Measurements from ENCODE around the gene TANC1. TPM values are rescaled to one million over a fixed set of nuclear protein-coding genes. Genes with fewer than 3 reads are reported as not detected.

The TANC1 gene
- total RNA-seq (2014; rRNA removed): 9.3 and 12.4 TPM in 2 replicates
- 7.0 TPM for polyA plus RNA-seq (2012)

DNA sequence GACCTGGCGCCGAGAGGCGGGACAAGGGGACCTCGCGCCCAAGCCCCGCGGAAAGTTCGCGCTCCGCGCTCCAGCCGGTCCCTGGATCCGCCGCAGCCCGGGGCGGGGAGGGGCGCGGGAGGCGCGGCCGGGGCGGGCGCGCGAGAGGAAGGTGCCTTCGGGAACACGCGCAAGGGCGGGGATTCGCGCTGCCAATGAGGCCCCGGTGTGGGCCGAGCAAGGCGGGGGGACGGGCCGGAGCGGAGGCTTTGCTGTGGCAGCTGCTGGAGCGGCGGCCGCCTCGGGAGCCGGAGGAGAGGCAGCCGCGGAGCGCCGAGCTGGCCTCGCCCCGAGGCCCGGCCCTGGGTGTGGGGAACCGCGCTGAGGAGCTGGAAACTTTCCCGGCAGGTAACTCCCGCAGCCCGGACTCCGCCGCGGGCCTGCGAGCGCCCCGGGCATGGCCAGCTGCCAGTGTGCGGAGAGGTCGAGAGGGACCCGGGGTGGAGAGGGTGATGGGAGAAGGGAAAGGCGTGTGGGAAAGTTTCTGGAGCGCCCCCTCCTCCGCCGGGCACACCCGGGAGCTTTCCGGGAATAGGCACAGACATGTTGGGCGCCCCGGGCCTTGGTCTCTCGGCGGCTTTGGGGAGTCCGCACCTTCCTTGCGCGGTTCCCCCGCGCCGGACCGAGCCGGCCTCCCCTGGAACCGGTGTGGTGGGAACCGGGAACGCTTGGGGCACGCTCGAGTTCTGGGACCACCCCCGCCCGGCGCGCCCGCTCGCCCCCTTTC lies at the start of gene TANC1:
Gene TANC1, plus strand, starts transcription at position 245 of the 766 bp plus-strand sequence. CDS start 97,271 bp downstream, outside the sequence.
- peak; percentile 91 for DNase-seq (ENCODE audit: low read depth)

DNA sequence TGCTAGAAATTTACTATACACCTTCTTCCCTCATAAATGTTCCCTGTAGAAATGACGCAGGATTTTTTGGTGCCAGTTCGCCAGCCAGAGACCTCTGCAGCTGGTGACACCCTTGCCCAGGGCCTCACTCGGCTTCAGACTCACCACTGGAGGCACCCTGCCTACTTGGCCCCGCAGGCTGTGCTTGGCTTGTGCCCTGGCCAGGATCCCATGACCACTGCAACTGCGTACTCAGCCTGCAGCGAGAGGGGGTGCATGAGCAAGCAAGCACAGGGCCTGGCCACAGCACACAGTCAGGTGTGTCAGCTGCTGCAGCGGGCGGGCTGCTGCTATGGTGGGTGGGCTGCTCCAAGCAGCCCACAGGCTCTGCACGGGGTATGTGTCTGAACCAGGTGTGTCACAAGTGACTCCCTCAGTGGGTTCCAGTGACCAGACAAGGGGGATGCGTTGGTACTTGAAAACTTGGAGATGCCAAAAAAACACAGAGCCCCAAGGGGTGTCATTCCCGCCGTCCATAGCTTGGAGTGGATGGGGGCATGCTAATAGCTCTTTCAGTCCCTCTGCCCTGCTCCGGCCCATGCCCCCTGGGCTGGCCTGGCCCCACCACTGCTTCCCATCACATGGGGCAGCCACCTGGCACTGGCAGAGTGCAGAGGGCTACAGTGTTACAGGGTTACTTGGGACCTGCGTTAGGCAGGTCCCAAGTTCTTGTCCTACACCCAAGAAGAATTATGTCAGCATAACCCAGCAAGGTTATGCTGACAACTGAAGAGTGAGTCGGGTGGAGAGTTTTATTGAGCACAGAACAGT lies 46.6 kb upstream of the TANC1 start:
- no peak for DNase-seq (ENCODE audit: low read depth)

DNA sequence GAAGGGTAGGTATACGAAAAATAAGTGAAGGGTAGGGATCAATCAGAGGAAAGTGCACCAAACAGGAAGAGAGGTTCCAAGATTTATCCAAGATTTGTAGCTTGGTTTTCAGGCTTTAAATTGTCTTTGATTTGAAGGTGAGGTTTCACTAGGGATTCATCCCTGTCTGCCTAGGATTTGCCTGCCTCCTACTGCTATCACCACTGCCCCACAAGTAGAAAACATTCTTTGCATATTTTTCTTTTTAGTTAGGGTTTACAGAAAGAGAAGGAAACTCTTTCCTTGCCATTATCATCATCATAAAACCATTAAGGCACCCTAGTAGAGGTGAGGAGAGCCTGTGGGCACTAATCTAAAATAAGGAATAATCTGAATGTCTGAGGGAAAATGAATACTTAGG lies 45.8 kb upstream of the TANC1 start:
- DNase-seq (ENCODE audit: low read depth): no peak

DNA sequence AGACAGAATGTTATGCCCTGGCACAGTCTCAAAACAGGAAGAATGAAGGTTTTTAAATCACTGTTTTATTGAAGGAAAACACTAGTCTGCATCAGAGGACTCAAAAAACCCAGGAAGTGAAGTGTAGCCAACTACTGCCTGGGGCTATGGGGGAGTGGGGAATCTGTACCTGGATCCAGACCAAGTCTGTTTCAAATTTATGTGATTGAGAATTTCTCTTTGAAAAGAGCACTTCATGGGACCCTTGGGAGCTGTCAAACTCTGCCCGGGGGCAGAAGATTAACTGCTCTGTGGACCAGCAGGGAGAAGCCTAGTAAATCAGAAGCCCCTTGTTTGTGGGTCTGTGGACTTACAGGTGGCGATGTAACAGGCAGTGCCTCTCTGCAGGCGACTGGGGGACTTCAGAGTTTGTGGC lies 45.3 kb upstream of the TANC1 start:
- DNase-seq (ENCODE audit: low read depth): no peak

DNA sequence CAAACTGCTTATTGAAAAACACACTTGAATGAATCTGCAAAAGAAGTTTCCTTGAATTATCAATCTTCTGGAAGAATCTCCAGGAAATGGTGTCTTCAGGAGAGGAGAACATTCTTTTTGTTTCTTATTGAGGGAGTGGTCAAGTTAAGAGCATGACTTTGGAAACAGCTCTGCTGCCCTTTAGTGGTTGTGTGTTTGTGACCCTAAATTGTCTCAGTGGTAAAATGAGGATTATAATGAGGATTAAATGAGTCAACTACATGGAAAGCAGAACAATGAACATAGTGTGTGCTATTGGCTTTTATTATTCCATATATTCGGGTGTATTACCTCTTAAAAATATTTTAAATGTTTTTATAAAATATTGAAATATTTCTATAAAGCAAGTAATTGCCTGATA lies 44.8 kb upstream of the TANC1 start:
- DNase-seq (ENCODE audit: low read depth): peak; percentile 34

DNA sequence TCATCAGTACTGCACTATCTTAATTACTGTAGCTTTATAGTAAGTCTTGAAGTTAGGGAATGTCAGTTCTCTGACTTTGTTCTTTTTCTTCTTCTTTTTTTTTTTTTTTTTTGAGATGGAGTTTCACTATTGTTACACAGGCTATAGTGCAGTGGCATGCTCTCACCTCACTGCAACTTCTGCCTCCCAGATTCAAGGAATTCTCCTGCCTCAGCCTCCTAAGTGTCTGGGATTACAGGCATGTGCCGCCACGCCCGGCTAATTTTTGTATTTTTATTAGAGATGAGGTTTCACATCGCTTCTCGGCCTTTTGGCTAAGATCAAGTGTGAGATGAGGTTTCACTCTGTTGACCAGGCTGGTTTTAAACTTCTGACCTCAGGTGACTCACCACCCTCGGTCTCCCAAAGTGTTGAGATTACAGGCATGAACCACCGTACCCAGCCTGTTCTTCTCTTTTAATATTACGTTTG lies 41.9 kb upstream of the TANC1 start:
- peak; percentile 87 for DNase-seq (ENCODE audit: low read depth)

DNA sequence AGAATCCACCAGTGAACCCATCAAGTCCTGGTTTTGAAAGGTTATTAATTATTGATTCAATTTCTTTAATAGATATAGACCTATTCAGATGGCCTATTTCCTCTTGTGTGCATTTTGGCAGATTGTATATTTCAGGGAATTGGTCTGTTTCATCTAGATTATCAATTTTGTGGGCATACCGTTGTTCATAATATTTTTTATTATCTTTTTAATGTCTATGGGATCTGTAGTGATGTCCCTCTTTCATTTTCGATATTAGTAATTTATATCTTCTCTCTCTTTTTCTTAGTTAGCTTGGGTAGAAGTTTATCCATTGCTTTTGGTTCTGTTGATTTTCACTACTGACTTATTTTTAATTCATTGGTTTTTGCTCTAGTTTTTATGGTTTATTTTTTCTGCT lies 39.9 kb upstream of the TANC1 start:
- DNase-seq (ENCODE audit: low read depth): no peak

DNA sequence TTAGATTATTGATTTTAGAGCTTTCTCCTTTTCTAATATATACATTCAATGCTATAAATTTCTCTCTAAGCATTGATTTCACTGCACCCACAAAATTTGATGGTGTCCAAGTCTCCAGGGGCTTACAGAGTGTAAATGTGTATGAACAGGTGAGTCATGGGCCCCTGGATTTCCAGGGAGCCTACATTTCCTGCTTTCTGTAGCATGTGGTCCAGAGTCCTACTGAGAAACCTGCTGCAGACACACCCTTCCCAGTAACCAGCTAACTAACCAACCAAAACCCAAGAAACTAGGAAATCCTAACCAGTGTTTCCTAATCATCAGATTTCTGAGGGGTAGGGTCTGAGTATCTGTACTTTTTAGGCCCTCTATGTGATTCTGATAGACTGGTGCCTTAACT lies 39.5 kb upstream of the TANC1 start:
- DNase-seq (ENCODE audit: low read depth): no peak

DNA sequence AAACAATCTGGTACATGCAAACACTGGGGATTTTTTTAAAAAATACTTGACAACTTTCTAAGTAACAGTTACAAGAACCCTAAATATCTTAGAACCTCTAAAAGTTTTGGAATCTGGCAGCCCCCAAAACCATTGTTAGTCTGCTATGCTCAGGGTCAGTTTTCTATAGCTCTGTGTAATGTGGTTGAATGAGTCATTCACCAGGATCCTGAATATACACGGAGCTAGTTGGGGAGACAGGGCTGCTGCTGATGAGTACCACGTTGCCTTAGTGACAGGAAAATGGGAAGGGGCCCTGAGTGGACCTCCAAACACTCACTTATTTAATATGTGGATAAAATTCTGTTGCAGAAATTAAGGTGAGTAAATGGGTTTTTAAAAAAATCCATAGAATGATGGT lies 36.9 kb upstream of the TANC1 start:
- DNase-seq (ENCODE audit: low read depth): peak; percentile 81

DNA sequence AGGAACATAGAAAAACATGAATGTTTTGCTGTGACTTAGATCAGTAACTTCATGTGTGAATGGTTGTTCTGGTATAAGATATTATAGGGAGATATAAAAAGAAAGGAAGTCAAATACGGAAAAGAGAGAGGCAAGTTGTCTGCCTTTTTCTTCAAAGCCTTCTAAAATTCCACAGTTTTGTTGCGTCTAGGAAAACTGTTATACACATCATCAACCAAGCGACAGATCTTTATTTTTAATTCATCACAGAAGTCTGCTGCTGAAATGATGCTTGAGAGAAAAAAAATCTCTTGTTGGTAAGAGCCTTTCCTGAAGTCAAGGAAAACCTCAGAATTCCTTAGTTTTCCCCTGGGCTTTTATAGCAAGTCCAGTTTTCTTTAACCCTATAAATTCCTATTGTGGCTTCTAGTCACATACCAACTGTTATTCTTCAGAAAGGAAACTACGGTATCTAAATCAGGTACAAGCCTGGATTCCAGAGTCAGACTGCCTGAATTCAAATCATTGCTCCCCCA lies 36.3 kb upstream of the TANC1 start:
- peak; percentile 79 for DNase-seq (ENCODE audit: low read depth)

DNA sequence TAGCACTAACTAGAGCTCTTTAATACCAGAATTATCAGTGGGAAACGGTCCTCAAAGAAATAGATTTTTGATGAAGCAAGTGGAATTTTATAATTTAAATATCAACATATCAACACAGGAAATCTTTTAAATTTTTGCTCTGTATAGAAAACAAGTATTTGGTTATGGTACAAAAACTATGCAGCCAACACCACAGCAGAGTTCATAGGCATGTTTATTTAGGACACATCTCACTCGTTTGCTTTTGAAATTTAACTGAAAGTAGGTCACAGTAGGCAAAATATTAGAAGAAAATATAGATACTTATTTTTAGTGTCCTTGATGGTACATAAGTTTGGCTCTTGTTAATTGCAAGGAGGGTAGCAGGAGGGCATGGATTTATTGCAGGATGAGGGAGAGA lies 34.3 kb upstream of the TANC1 start:
- no peak for DNase-seq (ENCODE audit: low read depth)

DNA sequence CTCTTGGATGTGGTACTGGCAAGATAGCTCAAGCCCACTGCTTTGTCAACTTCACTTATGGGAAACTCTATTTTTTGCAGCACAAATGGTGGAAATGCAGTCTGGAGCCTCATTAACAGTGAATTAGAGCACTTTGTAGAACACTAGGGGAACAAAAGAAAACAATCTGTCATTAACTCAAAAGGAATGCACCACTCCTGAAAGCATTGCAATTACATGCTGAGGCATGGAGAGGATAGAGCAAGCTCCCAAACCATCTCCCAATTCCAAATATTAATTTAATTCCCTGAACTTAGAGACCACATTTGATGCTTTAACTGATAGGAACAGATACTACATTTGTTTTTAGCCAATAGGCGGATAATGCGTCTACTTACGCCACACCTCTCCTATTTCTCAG lies 32.8 kb upstream of the TANC1 start:
- no peak for DNase-seq (ENCODE audit: low read depth)

DNA sequence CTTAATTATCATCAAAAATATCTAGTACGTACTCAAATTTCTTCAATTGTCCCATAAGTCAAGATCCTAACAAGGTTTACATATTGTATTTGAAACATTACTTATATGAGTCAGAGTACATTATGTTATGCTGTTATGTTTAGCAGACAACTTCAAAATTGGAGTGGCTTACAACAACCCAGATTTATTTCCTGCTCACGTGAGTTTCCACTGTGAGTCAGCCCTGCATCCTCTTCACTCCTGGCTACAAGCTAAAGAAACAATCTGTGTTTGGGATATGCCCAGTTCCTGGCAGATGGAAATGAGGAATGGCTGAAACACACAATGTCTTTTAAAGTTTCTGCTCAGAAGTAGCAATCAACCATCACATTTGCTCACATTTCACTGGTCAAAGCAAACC lies 31.5 kb upstream of the TANC1 start:
- DNase-seq (ENCODE audit: low read depth): peak; percentile 94

DNA sequence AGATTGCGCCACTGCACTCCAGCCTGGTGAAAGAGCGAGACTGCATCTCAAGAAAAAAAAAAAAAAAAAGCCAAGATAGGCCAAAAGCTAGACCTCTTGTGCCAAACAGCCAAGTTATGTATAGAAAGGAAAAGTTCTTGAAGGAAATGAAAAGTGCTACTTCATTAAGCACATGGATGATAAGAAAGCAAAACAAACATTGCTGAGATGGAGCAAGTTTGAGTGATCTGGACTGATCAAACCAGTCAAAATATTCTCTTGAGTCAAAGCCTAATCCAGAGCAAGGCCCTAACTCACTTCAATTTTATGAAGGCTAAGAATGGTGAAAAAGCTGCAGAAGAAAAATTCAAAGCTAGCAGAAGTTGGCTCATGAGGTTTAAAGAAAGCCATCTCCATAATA lies 28.1 kb upstream of the TANC1 start:
- DNase-seq (ENCODE audit: low read depth): no peak

DNA sequence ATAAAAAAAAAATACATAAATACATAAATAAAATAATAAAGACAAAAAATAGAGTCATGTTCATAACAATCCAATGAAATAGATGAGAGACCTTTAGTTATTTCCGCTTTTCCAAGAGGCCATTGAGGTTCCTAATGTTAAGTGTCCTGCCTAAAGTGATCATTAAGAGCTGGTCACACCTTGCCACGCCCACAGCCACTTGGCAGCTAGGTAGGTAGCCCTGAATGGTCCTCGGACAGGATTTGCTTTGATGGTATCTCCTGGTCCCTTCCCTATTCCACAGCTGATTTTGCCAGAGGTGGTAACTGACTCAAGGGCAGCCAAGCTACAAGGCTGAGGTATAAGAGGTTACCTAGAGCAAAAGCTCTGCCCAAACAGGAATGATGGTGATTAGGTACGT lies 24.5 kb upstream of the TANC1 start:
- no peak for DNase-seq (ENCODE audit: low read depth)

DNA sequence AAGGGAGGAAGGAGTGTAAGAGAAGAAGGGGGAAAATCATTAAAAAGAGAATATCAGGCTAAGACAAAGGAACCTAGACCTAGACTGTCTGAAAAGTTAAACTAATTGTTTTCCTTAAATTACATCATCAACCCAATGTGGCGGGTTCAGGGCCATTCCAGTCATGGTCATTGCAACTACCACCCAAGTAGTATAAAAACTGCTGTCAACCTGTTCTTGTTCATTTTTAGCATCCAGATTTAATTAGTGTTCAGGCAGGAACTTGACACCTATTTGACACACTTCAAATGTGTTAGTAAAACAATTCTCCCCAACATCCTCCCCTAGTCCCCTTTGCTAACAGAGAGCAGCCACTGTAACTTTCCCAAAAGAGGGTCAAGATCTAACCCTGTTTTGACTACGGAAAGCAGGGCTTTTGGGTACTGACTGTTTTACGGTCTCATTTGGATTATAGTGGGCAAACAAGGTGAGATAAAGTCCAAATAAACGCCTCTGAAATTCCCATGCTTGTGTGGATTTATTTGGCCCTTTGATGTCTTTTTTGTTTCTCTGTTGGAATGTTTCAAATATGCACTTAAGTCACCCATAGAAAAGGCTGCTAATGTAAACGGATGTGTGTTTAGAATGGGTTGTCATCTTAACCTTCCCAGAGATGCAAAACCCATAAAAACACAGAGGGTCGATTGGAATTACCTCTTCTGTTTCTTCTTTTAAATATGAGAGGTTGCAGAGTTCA lies 19.3 kb upstream of the TANC1 start:
- DNase-seq (ENCODE audit: low read depth): no peak

DNA sequence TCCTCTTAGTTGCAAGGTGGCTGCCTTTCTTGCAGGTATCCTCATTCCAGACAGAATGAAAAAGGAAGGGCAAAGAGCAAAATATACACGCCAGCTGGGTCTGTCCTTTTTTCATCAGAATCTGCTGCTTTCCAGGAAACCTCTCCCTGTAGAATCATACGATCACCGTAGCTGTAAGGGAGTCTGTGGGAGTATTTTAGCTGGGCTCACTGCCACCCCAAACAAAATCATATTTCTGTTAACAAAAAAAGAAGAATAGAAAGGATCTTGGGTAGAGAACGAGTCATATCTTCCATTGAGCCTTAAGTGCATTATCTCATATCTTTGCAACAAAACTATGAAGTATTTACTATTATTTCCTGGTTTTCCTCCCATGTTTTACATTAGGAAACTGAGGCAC lies 15.0 kb upstream of the TANC1 start:
- no peak for DNase-seq (ENCODE audit: low read depth)

DNA sequence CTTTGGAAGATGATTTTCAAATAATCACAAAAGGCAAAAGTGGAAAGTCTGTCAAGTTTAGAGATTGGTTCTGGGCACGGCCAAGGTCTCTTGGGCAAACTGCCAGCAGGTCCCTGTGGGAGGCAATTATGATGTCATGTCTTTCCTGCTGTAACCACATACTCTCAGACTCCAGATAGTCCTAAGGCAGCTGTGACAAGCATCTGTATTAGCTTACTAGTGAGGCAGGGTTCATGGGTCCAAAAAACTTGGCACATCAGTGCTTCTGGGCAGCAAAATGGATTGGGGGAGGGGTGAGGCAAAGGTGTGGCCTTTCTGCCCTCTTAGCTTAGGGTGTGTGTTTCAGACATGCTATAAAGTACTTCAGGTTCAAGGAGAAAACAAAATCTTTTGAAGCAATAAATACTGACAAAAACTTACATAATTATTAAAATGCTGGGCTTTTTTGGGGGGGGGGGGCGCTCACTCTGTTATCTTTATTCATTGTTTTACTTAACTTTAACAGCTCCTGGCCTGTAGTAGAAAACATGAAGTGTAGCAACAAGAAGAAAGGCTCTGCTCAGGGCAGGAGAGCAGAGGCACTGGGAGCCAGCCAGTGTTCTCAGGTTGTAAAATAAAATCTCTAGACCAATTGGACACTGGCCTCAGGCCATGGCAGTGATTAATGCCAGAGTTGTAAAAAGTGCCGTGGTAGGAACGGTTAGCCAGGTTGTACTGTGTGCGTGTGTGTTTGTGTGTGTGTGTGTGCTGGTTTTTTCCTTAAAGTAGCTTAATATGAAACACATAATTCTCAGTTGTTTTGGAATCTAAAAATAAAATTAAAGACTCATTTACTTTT lies 14.3 kb upstream of the TANC1 start:
- peak; percentile 88 for DNase-seq (ENCODE audit: low read depth)

DNA sequence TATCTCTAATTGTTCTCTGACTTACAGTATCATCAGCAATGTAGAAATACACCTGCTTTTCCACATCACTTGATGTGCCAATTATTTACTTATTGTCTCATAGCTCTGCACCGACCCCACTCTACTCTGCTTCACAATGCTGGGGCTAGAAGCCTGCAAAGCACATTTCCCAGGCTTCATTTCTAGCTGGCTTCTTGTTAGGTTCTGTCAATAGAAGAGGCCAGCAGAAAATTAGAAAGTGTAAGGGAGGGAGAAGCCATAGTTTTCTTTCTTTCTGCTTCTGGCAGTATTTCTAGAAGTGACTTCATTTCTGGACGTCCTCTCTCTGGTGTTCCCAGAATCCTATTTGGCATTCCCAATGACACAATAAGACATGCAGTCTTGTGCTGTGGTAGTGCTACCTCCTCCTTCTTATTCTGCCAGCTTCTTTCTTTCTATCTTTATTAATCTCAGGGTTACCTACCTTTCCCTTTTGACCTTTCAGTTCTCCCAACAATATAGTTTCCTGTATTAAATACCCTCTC lies 12.5 kb upstream of the TANC1 start:
- no peak for DNase-seq (ENCODE audit: low read depth)

DNA sequence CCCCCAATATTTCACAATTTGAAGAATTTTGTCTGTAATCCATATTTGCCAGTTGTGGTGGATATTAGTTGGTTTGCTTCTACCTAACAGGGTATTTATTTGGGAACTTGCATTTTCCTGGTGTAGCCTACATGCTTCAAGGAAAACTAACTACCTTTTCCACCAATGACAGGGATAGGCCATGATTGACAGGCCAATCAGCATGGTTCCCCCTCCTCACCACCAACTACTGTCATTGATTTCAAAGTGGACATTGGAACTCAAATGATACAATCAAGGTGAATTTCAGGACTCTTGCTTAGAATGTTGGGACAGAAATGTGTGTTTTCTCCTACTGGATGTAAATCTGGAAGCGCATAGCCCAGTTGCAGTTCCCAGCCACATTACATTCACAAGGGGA lies 10.1 kb upstream of the TANC1 start:
- DNase-seq (ENCODE audit: low read depth): no peak

DNA sequence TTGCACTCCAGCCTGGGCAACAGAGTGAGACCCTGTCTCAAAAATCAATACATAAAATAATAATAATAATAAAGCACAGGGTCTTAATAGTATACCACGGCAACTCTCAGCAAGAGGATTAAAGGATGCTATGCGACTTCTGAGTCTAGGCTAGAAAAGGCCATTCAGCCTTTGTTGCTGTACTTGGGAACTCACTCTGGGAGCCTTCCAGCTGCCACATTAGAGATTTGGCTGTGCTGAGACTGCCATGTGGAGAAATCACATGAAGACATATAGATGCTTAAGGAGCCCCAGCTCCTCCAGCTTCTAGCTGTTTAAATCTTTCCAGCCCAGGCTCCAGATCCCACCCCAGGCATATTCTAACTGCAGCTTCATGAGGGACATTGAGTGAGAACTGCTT lies 8.2 kb upstream of the TANC1 start:
- no peak for DNase-seq (ENCODE audit: low read depth)

Data from LHCN-M2 (cell line).